HG03469 (cell line): ENCODE measurements around the gene LPXN.

Experiments
- ATAC-seq: cut with Tn5 transposase; IDR thresholded peaks from one replicate; pipeline ENCODE4 v1.9.1; 2021; ENCODE audit warnings: mild to moderate bottlenecking, moderate library complexity, moderate number of reproducible peaks; ENCODE audit not compliant: unreplicated experiment

LPXN gene

GRCh38 chr11:58525037-58525614 lies 50.5 kb downstream of the LPXN start:
- peak; percentile 81 for ATAC-seq

GRCh38 chr11:58524232-58525036 lies 51.2 kb downstream of the LPXN start:
- peak; percentile 11 for ATAC-seq

GRCh38 chr11:58513747-58514367 lies 61.8 kb downstream of the LPXN start:
- no peak for ATAC-seq

- ATAC-seq = no peak
Observed at GRCh38 chr11:58511636-58512035, 64.0 kb downstream of the LPXN start.

- ATAC-seq = no peak
Observed at GRCh38 chr11:58509748-58510147, 65.9 kb downstream of the LPXN start.

- ATAC-seq = no peak
Observed at GRCh38 chr11:58508814-58509213, 66.8 kb downstream of the LPXN start.

GRCh38 chr11:58508005-58508404 lies 67.7 kb downstream of the LPXN start, which contains the start of gene OR5B21:
OR5B21 (minus strand) TSS chr11:58508105; CDS start chr11:58508105, 0 bp downstream.
- no peak for ATAC-seq

- no peak for ATAC-seq
Observed at GRCh38 chr11:58507355-58507754, 68.3 kb downstream of the LPXN start.

- no peak for ATAC-seq
Observed at GRCh38 chr11:58506935-58507334, 68.7 kb downstream of the LPXN start.

- no peak for ATAC-seq
Observed at GRCh38 chr11:58505849-58506248, 69.8 kb downstream of the LPXN start.

- ATAC-seq = no peak
Observed at GRCh38 chr11:58504232-58504631, 71.4 kb downstream of the LPXN start.

- peak; percentile 93 for ATAC-seq
Observed at GRCh38 chr11:58503361-58503856, 72.2 kb downstream of the LPXN start.

- no peak for ATAC-seq
Observed at GRCh38 chr11:58502004-58502403, 73.7 kb downstream of the LPXN start.

- ATAC-seq = no peak
Observed at GRCh38 chr11:58498464-58498863, 77.2 kb downstream of the LPXN start.

- no peak for ATAC-seq
Observed at GRCh38 chr11:58497951-58498350, 77.7 kb downstream of the LPXN start.

- no peak for ATAC-seq
Observed at GRCh38 chr11:58495906-58496305, 79.8 kb downstream of the LPXN start.

GRCh38 chr11:58494101-58494500 lies 81.6 kb downstream of the LPXN start:
- ATAC-seq = no peak

- no peak for ATAC-seq
Observed at GRCh38 chr11:58493676-58494075, 82.0 kb downstream of the LPXN start.

GRCh38 chr11:58490827-58491226 lies 84.8 kb downstream of the LPXN start:
- no peak for ATAC-seq

GRCh38 chr11:58487170-58487569 lies 88.5 kb downstream of the LPXN start:
- no peak for ATAC-seq

GRCh38 chr11:58485961-58486360 lies 89.7 kb downstream of the LPXN start:
- no peak for ATAC-seq
